GM12801 (cell line): ENCODE measurements around the gene FHL1.

Experiments
- CTCF ChIP-seq: IDR thresholded peaks from one replicate; pipeline ENCODE4 v1.5.1; 2011; ENCODE audit warnings: control low read depth; ENCODE audit not compliant: insufficient read length; ENCODE audit errors: extremely low read depth

FHL1 gene

GRCh38 chrX:136198678-136199243 is 51.4 kb downstream of the FHL1 start:
- no peak for TF ChIP-seq CTCF

GRCh38 chrX:136199365-136199764 is 52.0 kb downstream of the FHL1 start:
- no peak for TF ChIP-seq CTCF

GRCh38 chrX:136200466-136200865 is 53.1 kb downstream of the FHL1 start:
- TF ChIP-seq CTCF = no peak

GRCh38 chrX:136201601-136202000 is 54.3 kb downstream of the FHL1 start:
- no peak for TF ChIP-seq CTCF

- no peak for TF ChIP-seq CTCF
Observed at GRCh38 chrX:136202889-136203288, 55.6 kb downstream of the FHL1 start.

- no peak for TF ChIP-seq CTCF
Observed at GRCh38 chrX:136203438-136203837, 56.1 kb downstream of the FHL1 start.

GRCh38 chrX:136203951-136204350 is 56.6 kb downstream of the FHL1 start:
- no peak for TF ChIP-seq CTCF
